Measurements from ENCODE around the gene PPARD.
A peak's percentile ranks its signal among the peaks of the same experiment; 100 is the strongest.
"Not testable (repeated sequence)": the region's sequence is repeated elsewhere in the genome, so short reads cannot be mapped to it uniquely, and the experiment has no call there.

PPARD gene

DNA sequence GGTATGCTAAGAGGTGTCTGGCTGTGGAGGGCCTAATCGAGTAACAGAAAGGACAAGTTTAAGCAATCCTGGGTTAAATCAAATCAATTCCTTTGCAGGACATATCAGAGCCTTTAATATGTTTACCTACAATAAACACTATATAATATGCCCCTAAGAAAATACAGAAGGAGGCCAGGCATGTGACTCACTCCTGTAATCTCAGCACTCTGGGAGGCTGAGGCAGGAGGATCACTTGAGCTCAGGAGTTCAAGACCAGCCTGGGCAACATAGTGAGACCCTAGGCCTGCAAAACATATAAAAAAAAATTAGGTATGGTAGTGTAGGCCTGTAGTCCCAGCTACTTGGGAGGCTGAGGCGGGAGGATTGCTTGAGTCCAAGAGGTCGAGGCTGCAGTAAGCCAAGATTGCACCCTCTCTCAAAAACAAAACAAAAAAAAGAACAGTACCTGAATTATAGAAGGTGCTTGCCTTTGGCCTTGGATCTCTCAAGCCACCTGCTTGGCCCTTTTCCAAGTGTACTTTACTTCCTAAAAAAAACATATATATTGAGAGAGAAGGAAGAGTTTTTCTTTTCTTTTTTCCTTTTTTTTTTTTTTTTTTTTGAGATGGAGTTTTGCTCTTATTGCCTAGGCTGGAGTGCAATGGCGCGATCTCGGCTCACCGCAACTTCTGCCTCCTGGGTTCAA, 96.2 kb downstream of the PPARD start:
- DNase-seq = not testable (repeated sequence)

DNA sequence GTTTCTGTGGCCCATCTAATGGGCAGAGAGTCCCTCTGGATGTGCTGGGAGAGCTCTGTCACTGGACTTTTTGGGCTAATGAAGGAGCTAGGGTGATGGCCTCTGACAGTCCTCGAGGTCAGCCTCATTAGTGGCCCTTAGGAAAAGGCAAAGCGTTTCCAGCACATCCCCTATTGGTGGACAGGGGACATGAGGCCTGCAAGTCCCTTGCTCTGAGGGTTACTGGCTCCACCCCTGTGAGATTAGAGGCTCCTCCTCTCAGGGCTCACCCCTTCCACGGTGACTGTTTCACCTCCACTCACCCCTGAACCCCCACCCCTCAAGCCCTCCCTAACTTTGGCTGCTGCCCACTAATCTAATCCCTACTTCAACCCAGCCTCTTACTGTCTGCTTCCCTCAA, 97.0 kb downstream of the PPARD start:
- no peak for DNase-seq

DNA sequence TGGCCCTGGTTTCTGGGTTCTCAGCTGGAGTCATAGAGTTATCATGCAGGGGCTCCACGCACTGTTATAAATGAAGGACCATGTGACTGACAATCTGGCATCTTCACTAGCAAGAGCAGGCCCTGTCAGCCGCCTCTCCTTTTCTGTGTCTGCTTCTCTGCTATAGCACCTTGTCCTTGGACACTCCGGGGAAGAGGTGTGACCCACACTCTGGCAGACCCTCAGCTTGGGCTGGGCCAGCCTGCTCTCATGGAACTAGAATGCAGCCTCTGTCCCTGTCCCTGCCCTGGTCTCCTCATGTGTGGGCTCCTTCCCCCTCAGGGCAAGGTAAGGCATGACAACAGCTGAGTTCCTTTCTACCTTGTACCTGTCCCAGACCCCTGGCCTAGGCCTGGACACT, 98.8 kb downstream of the PPARD start:
- DNase-seq = no peak

DNA sequence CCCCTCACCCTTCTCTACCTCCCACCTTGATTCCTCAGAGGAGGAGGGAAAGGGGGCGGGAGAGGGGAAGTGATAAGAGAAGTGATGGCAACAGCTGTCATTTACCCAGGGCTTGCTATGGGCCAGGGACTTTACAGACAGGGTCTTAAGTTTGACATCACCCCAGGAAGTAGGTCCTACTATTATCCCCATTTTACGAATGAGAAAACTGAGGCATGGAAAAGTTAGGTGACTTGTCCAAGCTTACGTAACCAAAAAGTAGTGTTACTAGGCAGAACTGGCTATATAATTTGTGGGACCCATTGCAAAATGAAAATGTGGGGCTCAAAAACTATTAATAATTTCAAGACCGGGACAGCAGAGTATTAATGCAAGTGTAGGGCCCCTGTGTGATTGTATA, 99.3 kb downstream of the PPARD start:
- no peak for DNase-seq

DNA sequence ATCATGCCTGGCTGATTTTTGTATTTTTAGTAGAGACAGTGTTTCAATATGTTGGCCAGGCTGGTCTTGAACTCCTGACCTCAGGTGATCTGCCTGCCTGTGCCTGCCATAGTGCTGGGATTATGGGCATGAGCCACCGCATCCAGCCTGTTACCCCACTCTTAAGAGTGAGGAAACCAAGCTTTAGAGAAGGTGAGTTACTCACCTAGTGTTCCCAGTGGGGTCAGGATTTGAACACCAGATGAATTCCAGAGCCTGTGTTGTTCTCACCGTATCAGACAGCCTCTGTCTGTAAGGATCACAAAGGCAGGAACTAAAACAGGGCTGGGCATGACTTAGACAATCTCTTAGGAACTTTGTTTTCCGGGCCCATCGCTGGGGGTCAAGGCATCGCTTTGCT, 100.3 kb downstream of the PPARD start:
- DNase-seq = no peak

DNA sequence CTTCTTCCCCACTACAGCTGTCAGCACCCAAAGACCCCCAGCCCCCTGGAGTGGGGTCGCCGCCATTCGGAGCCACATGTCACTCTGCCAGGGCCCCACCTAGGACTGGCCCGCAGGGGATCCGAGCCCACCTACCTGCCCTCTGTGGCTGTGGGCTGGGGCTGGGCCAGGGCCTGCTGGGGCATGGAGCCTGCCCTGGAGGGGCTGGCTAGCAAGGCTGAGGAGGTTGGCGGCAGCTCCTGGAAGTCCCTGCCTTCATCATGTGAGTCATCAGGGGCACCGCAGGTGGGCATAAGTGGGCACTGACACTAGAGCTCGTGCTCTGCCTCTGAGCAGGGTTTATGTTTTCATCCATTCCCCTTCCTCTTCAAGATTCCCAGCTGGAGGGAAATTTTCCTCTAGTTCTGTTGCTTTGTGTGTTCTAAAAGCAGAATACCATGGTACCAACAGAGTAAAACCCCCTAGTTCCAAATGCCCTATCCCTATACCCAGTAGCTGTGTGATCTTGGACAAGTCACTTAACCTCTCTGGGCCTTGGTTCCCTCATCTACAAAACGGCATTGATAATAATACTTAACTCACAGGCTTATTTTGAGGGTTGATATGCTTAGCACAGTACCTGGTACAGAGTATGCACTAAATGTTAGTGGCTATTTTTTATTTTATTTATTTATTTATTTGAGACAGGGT, 101.1 kb downstream of the PPARD start:
- DNase-seq = no peak

DNA sequence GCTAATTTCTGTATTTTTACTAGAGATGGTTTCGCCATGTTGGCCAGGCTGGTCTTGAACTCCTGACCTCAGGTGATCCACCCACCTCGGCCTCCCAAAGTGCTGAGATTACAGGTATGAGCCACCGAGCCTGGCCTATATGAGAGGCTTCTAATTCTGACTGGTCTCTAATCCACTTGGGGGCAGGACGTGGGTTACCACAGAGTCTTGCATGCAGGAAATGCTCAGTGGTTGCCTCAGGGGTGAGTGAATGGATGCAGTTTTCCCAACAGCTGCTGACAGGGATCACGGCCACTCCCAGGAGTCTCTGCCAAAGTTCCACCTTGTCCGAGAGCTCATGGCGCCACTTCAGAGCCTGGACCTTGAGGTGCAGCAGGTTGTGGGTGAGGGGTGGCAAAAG, 103.3 kb downstream of the PPARD start:
- no peak for DNase-seq

DNA sequence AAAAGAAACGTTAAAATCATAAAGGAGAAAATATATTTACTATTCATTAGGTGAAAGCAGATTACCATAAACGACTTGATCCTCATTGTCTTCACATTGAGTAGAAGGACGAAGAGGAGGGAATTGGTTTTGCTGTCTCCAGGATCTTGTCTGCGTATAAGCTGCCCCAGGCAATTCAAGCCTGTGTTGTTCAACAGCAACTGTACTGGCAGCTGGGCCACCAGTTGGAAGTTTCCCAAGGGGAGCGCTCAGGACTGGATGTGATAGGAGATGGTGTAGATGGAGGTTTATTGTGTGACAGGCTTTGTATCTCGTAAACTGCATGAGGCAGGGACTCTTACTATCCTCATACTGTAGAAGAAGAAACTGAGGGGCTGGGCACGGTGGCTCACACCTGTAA, 105.8 kb downstream of the PPARD start:
- no peak for DNase-seq

DNA sequence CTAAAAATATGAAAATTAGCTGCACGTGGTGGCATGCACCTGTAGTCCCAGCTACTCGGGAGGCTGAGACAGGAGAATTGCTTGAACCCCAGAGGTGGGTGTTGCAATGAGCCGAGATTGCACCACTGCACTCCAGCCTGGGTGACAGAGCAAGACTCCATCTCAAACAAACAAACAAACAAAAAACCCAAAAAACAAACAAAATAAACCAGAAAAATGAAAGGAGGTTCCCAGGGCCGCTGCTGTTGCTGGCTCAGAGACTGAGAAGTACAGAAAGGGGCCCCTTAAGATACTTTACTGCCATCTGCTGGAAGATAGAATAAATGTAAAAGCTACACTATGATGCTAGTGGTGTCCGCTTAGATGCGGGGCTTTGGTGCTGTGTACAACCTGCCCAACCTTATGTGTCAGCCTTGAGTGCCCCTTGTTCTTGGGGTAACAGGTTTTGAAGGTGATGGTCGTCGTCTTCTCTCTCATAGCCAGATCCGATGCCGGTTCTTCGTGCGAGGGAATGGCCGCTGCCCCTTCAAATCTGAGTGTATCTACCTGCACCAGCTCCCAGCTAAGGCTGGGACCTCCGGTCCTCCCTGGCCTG, 107.0 kb downstream of the PPARD start:
- peak; percentile 60 for DNase-seq

DNA sequence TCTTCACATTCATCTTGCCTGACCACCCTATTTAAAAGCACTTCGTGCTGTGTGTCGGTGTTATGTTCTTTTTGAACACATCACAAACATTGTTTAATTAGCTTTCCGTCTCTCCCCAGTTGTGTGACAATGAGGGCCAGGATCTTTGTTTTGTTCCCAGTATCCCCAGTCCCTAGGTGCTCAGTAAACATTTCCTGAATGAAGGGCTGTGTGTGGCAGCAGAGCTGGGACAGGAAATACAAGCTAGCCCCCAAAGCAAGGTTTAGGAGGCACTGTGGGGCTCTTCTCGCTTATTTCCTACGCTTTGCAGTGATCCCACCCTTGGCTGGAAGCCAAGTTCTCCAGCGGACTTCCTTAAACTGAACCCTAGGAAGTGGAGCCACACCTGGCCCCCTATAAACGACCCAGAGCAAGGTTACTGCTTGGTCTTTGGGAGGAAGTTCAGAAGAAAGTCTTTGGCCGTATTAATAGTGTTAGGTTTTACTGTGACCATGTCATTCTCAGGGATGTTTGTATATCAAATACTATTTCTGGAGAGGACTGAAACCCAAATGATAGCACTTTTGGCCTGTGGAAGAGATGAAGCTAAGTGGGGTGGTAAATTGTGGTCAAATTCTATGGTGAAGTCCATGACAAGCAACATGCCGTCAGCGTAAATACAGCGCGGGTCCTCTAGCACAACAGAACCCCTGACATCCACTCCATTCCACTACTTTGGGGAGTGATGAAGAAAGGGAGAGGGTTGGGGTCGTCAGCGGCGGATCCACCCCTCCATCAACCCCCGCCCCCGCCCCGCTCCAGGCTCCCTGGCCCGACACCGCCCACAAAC, 109.2 kb downstream of the PPARD start:
- DNase-seq = no peak

DNA sequence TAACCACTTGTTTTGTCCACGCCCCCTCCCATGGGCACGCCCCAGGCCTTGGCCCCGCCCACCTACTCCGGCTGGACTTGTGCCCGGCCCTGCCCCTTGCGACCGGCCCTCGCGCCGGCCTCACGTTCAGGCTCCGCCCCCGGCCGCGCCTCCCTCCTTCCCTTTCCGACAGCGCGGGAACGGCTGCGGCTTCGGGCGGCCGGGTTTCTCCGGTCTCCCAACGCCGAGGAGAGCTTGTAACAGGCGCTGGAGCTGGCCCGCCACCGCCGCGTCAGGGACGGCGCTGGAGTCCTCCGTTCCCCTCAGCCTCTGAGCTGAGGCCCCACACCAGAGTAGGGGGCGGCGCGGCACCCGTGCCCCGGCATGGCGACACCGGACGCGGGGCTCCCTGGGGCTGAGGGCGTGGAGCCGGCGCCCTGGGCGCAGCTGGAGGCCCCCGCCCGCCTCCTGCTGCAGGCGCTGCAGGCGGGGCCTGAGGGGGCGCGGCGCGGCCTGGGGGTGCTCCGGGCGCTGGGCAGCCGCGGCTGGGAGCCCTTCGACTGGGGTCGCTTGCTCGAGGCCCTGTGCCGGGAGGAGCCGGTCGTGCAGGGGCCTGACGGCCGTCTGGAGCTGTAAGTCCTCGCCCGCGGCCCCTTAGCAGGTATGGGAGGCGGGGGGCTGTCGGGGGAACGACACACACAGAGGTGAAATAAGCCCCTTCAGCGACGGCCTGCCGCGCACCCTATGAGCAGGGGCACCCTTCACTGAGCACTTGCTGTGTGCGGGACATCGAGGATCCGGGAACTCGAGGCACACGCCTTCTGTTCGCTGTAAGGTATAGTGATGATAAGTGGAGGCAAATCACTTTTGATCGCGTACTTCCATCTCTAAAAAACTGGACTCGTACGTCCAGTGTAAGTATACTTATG, 110.1 kb downstream of the PPARD start, which contains the start of gene FANCE:
TSS of gene FANCE (plus strand) at position 156 of the 908 bp plus-strand sequence. CDS start at position 364, 208 bp downstream.
- peak; percentile 95 for DNase-seq

DNA sequence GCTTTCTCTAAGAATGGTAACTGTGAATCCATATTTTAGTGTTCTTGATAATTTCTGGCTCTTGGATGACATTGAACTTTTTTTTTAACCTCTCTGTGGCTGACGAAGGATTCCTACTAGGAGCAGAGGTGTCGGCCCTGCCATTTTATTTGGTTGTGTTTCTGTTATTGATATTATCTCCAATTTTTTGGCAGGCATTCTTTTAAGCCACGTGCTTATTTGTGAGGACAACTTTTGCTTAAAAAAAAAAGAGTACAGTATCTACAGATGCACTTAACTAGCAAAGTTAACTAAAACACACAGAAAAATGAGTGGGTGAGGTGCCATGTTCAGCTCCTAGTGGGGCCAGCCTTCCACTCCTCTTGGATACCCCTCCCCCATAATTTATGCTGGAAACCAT, 110.9 kb downstream of the PPARD start:
- DNase-seq = no peak

DNA sequence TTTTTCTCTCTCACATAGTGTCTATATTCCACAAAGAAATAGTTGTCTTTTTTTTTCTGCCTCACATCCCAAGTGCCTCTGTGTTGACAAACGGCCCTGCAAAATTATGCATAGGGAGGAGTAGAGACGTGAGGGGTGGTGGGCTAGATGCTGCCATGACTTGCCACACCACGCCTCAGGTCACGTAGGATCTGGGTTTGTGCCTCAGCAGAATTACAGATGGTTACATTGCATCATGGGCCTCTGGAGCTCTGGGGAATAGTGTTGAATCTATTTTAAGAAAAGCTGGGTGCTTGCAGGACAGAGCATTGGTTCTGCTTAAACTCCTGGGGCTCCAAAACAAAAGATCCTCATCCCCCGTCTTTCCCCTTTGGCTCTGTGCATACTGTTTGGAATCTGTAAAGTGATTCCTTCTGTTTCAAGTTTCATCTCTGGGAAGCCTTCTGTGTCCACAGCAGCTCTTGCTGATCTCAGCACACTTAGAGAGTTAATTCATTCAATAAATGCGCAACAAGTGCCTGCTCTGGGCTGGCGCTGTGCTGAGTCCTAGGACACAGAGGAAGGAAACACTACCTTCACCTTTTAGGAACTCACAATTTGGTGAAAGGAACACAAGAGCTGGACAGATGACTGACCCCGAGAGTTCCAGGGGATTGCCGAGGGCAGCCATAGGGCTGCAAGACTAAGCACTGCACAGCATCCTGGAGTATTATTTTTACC, 112.2 kb downstream of the PPARD start:
- no peak for DNase-seq

DNA sequence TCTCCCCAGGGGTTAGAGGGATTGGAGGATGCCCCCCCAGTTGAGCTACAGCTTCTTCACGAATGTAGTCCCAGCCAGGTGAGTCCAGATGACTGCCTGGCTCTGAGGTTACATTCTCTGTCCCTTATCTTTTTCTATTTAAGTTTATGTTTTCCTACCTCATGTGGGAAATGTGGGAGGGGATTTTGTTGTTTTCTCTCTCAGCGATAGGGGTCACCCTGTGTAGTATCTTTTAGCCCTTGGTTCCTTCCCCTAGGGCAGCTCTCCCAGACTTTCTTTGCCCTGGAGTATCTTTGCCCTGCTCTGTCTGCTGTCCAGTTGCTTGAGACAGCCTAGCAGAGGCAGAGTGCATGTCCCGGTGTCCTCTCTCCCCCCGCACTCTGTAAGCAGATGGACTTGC, 115.5 kb downstream of the PPARD start:
- no peak for DNase-seq

DNA sequence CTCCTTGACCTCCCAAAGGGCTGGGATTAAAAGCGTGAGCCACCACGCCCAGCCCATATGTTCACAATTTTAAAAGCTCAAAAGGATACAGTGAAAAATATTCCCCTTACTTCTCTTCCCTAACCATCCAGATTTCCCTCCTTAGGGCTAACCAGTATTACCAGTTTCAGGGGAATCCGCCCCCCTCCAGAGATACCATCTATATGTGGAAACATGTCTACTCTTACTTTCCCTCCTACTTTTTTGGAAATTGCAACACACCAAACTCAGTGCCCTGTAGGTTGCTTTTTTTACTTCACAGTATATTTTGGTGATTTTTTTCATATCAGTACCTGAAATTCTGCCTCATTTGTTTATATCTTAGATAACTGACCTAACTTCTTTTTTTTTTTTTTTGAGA, 118.9 kb downstream of the PPARD start:
- DNase-seq = no peak

DNA sequence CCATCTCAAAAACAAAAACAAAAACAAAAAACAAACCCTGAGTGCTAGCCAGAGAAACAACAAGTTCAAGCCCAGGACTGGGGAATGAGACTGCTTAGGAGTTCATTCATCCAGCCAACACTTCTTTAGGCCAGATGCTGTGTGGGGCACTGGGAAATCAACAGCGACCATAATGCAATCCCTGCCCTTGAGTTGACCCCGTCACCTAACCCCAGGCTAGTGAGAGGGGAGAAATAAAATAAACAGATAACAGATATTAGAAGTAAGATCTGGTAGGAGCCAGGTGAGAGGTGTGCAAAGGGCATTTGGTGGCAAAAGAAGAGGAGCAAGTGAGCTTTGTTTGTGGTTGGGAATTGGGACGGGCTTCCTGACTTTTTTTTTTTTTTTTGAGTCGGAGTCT, 120.9 kb downstream of the PPARD start:
- no peak for DNase-seq

DNA sequence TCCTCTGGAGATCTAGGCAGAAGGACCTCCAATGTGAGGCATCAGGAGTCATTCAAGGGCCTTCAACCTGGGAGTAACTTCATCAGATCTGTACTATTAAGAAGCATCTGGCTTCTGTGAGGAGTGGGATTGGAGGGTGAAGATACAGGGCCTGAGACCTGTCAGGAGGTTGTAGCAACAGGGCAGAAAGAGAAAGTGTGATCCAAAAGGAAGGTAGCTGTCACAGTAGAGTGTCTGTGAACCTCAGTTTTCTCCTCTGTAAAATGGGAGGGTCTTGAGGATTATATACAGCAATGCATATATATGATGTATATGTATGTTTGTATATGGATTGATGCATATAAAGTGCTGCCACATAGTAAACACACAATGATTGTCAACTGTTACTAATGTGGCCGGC, 123.3 kb downstream of the PPARD start:
- no peak for DNase-seq

DNA sequence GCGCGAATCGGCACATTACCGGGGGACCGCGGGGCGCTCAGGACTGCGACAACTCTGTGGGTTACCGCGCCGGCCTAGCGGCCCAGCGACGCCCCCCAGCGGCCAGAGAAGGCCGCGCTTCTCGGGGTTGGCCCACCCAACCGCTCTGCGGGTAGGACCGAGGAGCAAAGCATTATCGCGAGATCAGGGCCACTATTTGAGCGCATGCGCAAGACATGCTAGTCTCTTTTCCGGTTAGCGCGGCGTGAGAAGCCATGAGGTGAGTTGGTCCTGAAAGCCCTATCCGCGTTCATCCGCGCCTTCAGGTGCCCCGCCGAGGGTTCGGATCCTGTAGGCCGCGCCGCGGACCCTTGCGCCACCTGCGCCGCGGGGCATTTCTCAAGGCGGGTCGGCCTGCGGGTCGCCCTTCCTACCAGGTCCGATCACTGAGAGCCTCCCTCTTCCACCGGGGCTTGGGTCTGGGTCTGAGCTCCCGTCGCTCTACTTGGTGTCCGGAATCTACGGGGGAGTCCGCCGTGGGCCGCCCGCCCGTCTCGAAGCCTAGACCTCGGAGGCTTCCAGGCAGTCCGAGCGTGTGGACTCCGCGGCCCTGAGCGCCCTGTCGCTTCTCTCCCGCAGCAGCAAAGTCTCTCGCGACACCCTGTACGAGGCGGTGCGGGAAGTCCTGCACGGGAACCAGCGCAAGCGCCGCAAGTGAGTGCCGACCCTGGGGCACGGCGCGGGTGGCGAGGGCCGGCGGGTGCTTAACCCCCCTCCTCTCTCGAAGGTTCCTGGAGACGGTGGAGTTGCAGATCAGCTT, 126.0 kb downstream of the PPARD start, which contains the start of gene RPL10A:
TSS of gene RPL10A (plus strand) at position 221 of the 799 bp plus-strand sequence. CDS start at position 255, 34 bp downstream.
- peak; percentile 96 for DNase-seq

DNA sequence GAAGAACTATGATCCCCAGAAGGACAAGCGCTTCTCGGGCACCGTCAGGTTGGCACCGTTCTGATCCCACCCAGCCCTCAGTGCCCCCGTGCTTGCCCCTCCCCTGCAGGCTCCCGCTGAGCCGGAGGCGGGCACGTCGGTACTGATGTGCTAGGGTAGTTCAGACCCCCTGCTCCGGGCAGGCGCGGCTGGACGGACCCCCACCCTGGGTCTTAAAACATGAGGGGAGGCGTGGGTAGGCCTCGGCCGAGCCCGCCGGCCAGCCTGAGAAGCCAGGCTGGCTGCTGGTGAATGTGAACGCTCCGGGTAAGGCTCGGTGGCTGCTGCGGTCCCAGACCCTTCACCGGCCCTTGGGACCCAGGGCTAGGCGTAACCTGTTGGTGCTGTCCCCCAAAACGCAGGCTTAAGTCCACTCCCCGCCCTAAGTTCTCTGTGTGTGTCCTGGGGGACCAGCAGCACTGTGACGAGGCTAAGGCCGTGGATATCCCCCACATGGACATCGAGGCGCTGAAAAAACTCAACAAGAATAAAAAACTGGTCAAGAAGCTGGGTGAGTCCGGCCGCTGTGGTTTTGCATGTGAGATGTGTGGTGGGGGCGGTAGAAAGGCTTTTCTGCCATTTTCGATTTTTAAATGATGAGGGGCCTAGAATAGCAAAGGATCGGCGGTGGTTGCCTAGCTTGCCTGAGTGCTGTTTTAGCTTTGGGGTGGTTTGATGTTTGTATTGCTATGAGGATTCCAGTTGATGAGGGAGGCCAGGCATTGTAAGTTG, 126.8 kb downstream of the PPARD start:
- DNase-seq = no peak
